WTC11 (cell line): ENCODE data around the gene UNC50. TPM values are rescaled to one million over a fixed set of nuclear protein-coding genes. Genes with fewer than 3 reads are reported as not detected.

Experiments
- ATAC-seq: fragments of 200-7000 bp; cut with Tn5 transposase; 2 replicates; pipeline ENCODE4 v1.10.0; 2021; ENCODE audit warnings: mild to moderate bottlenecking, moderate library complexity
- CTCF ChIA-PET: fragments of 300-600 bp; sonication (Branson Sonifier 250); formaldehyde crosslinking; loops from one replicate; lab custom pipeline; 2021; ENCODE audit warnings: antibody characterized with exemption; lab: Charles Lee
- POLR2A ChIA-PET: fragments of 350-600 bp; sonication (Branson Sonifier 250); formaldehyde crosslinking; loops from one replicate; lab custom pipeline; 2021; ENCODE audit warnings: antibody characterized with exemption; lab: Charles Lee
- DNase-seq: peaks from one replicate; pipeline ENCODE4 v3.0.0; 2021; ENCODE audit warnings: low spot score
- H3K27ac Mint-ChIP-seq: 2 replicates; pipeline ENCODE4 v1.8.0; 2021; ENCODE audit warnings: mixed read lengths
- H3K27me3 Mint-ChIP-seq: 2 replicates; pipeline ENCODE4 v1.8.0; 2021; ENCODE audit warnings: low read depth, mild to moderate bottlenecking, moderate library complexity, mixed read lengths
- H3K36me3 Mint-ChIP-seq: 2 replicates; pipeline ENCODE4 v1.8.0; 2021; ENCODE audit warnings: mixed read lengths
- H3K4me1 Mint-ChIP-seq: 2 replicates; pipeline ENCODE4 v1.8.0; 2022; ENCODE audit warnings: mixed read lengths
- H3K4me3 Mint-ChIP-seq: 2 replicates; pipeline ENCODE4 v1.8.0; 2021; ENCODE audit warnings: mild to moderate bottlenecking, moderate library complexity, mixed read lengths
- H3K9me3 Mint-ChIP-seq: 2 replicates; pipeline ENCODE4 v1.8.0; 2021; ENCODE audit warnings: mixed read lengths
- AR ChIP-seq: fragments of 250-450 bp; sonication (Bioruptor Pico); IDR thresholded peaks from 2 replicates; pipeline ENCODE4 v1.9.0; 2021; ENCODE audit warnings: mild to moderate bottlenecking
- ATF3 ChIP-seq: sonication (generic); formaldehyde crosslinking; conservative IDR thresholded peaks from 2 replicates; pipeline ENCODE4 v1.8.1; 2022; ENCODE audit warnings: mild to moderate bottlenecking, missing genetic modification reagents
- FOXP1 ChIP-seq: sonication (generic); formaldehyde crosslinking; IDR thresholded peaks from 2 replicates; pipeline ENCODE4 v1.8.0; 2022; ENCODE audit warnings: missing genetic modification reagents, mild to moderate bottlenecking, moderate library complexity, borderline replicate concordance
- IRF1 ChIP-seq: sonication (generic); formaldehyde crosslinking; IDR thresholded peaks from 2 replicates; pipeline ENCODE4 v1.8.0; 2023; ENCODE audit warnings: missing genetic modification reagents
- JUN ChIP-seq: sonication (generic); formaldehyde crosslinking; IDR thresholded peaks from 2 replicates; pipeline ENCODE4 v1.8.0; 2023; ENCODE audit warnings: mild to moderate bottlenecking, missing genetic modification reagents
- PREB ChIP-seq: sonication (generic); formaldehyde crosslinking; IDR thresholded peaks from 2 replicates; pipeline ENCODE4 v1.8.1; 2022; ENCODE audit warnings: mild to moderate bottlenecking, missing genetic modification reagents, moderate library complexity, borderline replicate concordance
- RELA ChIP-seq: sonication (generic); formaldehyde crosslinking; IDR thresholded peaks from 2 replicates; pipeline ENCODE4 v1.8.1; 2022; ENCODE audit warnings: missing genetic modification reagents, mild to moderate bottlenecking, borderline replicate concordance
- RORB ChIP-seq: fragments of 250-450 bp; sonication (Bioruptor Pico); IDR thresholded peaks from 2 replicates; pipeline ENCODE4 v1.9.0; 2021; ENCODE audit warnings: mild to moderate bottlenecking
- SMAD3 ChIP-seq: sonication (generic); formaldehyde crosslinking; IDR thresholded peaks from 2 replicates; pipeline ENCODE4 v1.8.0; 2022; ENCODE audit warnings: missing genetic modification reagents, mild to moderate bottlenecking, borderline replicate concordance
- SMAD4 ChIP-seq: sonication (generic); formaldehyde crosslinking; IDR thresholded peaks from 2 replicates; pipeline ENCODE4 v1.8.0; 2022; ENCODE audit warnings: mild to moderate bottlenecking, missing genetic modification reagents
- ZMAT4 ChIP-seq: fragments of 250-450 bp; sonication (Bioruptor Pico); IDR thresholded peaks from 2 replicates; pipeline ENCODE4 v1.9.0; 2021; ENCODE audit warnings: mild to moderate bottlenecking
- ZNF416 ChIP-seq: fragments of 250-450 bp; sonication (Bioruptor Pico); IDR thresholded peaks from 2 replicates; pipeline ENCODE4 v1.9.0; 2021; ENCODE audit warnings: mild to moderate bottlenecking, inconsistent platforms
- ZNF425 ChIP-seq: fragments of 250-450 bp; sonication (Bioruptor Pico); conservative IDR thresholded peaks from 2 replicates; pipeline ENCODE4 v1.9.0; 2021; ENCODE audit warnings: mild to moderate bottlenecking
- ZSCAN18 ChIP-seq: fragments of 250-450 bp; sonication (Bioruptor Pico); IDR thresholded peaks from 2 replicates; pipeline ENCODE4 v2.1.2; 2022; ENCODE audit warnings: mild to moderate bottlenecking, moderate library complexity
- total RNA-seq: library from RNA; stranded (reverse); gene quantifications from 3 replicates; pipeline ENCODE4 v1.2.3, GENCODE V29; 2021

UNC50 gene
- total RNA-seq, 1 experiment from 2014 or later, result 26.7 TPM

GRCh38 chr2:98576666-98577312 lies 31.6 kb upstream of the UNC50 start:
- DNase-seq (no peak), ATAC-seq (no peak)
- H3K4me3 Mint-ChIP-seq, result no peak overlapping the region
- H3K27me3 Mint-ChIP-seq, result no peaks in the 10 kb centered on the region
- no peak for TF ChIP-seq ZSCAN18
- no peak for TF ChIP-seq FOXP1 (CRISPR knock-in tag)
- no peak for TF ChIP-seq SMAD3 (CRISPR knock-in tag)
- TF ChIP-seq AR, result no peak
- no peak for TF ChIP-seq ATF3
- no peak for TF ChIP-seq PREB (CRISPR knock-in tag)
- no peak overlapping the region for H3K27ac Mint-ChIP-seq
- CTCF ChIA-PET, result interaction anchor here (1.0 to 1.3 kb wide), 2 partner anchors 8 to 25 kb away, joined by 3 to 7 read pairs; no protein-coding TSS in a partner anchor
- POLR2A ChIA-PET, result interaction anchor here (0.5 to 0.6 kb wide), 2 partner anchors 203 to 856 kb away, joined by 3 to 6 read pairs; no protein-coding TSS in a partner anchor
- no peaks in the 10 kb centered on the region for H3K4me1 Mint-ChIP-seq
- H3K9me3 Mint-ChIP-seq, result no peaks in the 10 kb centered on the region
- peaks cover 18% of the 10 kb centered on the region for H3K36me3 Mint-ChIP-seq

GRCh38 chr2:98577313-98577712 lies 31.1 kb upstream of the UNC50 start:
- Mint-ChIP-seq H3K27me3 (no peaks in the 10 kb centered on the region), H3K9me3 (no peaks in the 10 kb centered on the region), H3K4me3 (no peak overlapping the region), H3K4me1 (no peaks in the 10 kb centered on the region), H3K36me3 (peaks cover 21% of the 10 kb centered on the region), H3K27ac (no peak overlapping the region)
- POLR2A ChIA-PET, result interaction anchor here (0.5 to 0.6 kb wide), 2 partner anchors 203 to 856 kb away, joined by 3 to 6 read pairs; no protein-coding TSS in a partner anchor
- CTCF ChIA-PET, result interaction anchor here (1.3 kb wide), 1 partner anchor 8 kb away, joined by 7 read pairs; no protein-coding TSS in a partner anchor
- no peak for ATAC-seq
- DNase-seq, result no peak
- TF ChIP-seq ZNF416 (CRISPR knock-in tag) (no peak), RELA (no peak), ZNF425 (CRISPR knock-in tag) (no peak), IRF1 (CRISPR knock-in tag) (no peak), ZMAT4 (CRISPR knock-in tag) (no peak), JUN (no peak), SMAD4 (CRISPR knock-in tag) (no peak), RORB (CRISPR knock-in tag) (no peak)
